HepG2 (cell line): ENCODE measurements around the gene GCDH. TPM values are rescaled to one million over a fixed set of nuclear protein-coding genes. Genes with fewer than 3 reads are reported as not detected.

Experiments used
- ADNP ChIP-seq: sonication (generic); formaldehyde crosslinking; IDR thresholded peaks from 2 replicates; pipeline ENCODE4 v1.4.0; 2020; ENCODE audit warnings: missing genetic modification reagents
- ATF3 ChIP-seq: sonication (generic); formaldehyde crosslinking; IDR thresholded peaks from 2 replicates; pipeline ENCODE4 v1.4.0; 2020; ENCODE audit warnings: missing genetic modification reagents
- BRD4 ChIP-seq: sonication (generic); formaldehyde crosslinking; IDR thresholded peaks from 2 replicates; pipeline ENCODE4 v1.4.0; 2020; ENCODE audit warnings: missing genetic modification reagents
- E2F2 ChIP-seq: sonication (generic); formaldehyde crosslinking; IDR thresholded peaks from 2 replicates; pipeline ENCODE4 v1.4.0; 2020; ENCODE audit warnings: missing genetic modification reagents, borderline replicate concordance
- ETV5 ChIP-seq: IDR thresholded peaks from 2 replicates; pipeline ENCODE4 v1.6.1; 2018; ENCODE audit warnings: missing biosample characterization, missing genetic modification reagents, inconsistent platforms, borderline replicate concordance
- HDAC6 ChIP-seq: fragments of 200-600 bp; sonication (generic); IDR thresholded peaks from 2 replicates; pipeline ENCODE4 v1.7.0; 2017; ENCODE audit warnings: mild to moderate bottlenecking, antibody characterized with exemption, low read length, low read depth
- IRF2 ChIP-seq: IDR thresholded peaks from 2 replicates; pipeline ENCODE4 v1.6.1; 2018; ENCODE audit warnings: missing genetic modification reagents, missing compliant biosample characterization
- POLR2G ChIP-seq: fragments of 200-400 bp; formaldehyde crosslinking; IDR thresholded peaks from 2 replicates; pipeline ENCODE4 v1.6.1; 2018; ENCODE audit warnings: mild to moderate bottlenecking, low read depth, low read length, moderate library complexity
- SMAD3 ChIP-seq: sonication (generic); formaldehyde crosslinking; IDR thresholded peaks from 2 replicates; pipeline ENCODE4 v1.4.0; 2020; ENCODE audit warnings: missing genetic modification reagents
- TEAD2 ChIP-seq: sonication (generic); formaldehyde crosslinking; IDR thresholded peaks from 2 replicates; pipeline ENCODE4 v1.9.0; 2021; ENCODE audit warnings: missing genetic modification reagents
- ZNF232 ChIP-seq: sonication (generic); formaldehyde crosslinking; IDR thresholded peaks from 2 replicates; pipeline ENCODE4 v1.4.0; 2020; ENCODE audit warnings: missing genetic modification reagents, borderline replicate concordance
- ZNF251 ChIP-seq: sonication (generic); formaldehyde crosslinking; IDR thresholded peaks from 2 replicates; pipeline ENCODE4 v1.9.0; 2021; ENCODE audit warnings: mild to moderate bottlenecking, missing genetic modification reagents
- ZNF550 ChIP-seq: sonication (generic); formaldehyde crosslinking; IDR thresholded peaks from 2 replicates; pipeline ENCODE4 v1.4.0; 2020; ENCODE audit warnings: mild to moderate bottlenecking, missing genetic modification reagents, borderline replicate concordance
- ZNF709 ChIP-seq: sonication (generic); formaldehyde crosslinking; IDR thresholded peaks from 2 replicates; pipeline ENCODE4 v1.5.0; 2020; ENCODE audit warnings: mild to moderate bottlenecking, missing genetic modification reagents
- polyA plus RNA-seq, 8 experiments: library from polyadenylated mRNA; depleted of rRNA in 3 of 8; stranded (reverse) in 7 of 8; unstranded in 1 of 8; fragments of >200 nt; fragmentation: Illumina TruSeq in 4 of 8; extraction: Trizol in 4 of 8; gene quantifications; 2 replicates each; pipeline versions ENCODE4 v1.2.1 to v1.2.3, GENCODE V29; 2011 to 2016; ENCODE audit warnings: low read depth in 4 of 8, missing spikeins in 1 of 8, mixed read lengths in 1 of 8; ENCODE audit not compliant: insufficient read depth in 1 of 8
- total RNA-seq, 5 experiments: library from RNA; depleted of rRNA; stranded (reverse); fragments of >200 nt; fragmentation: Illumina TruSeq; extraction: Trizol; gene quantifications; 2 replicates each; pipeline ENCODE4 v1.2.3, GENCODE V29; 2016; ENCODE audit warnings: low read depth in 1 of 5
- TF ChIP-seq, protein P1 (sequence below): sonication (generic); formaldehyde crosslinking; IDR thresholded peaks from 2 replicates; pipeline ENCODE4 v1.8.1; 2023; ENCODE audit warnings: mild to moderate bottlenecking, missing genetic modification reagents
- TF ChIP-seq, protein P2 (sequence below): sonication (generic); formaldehyde crosslinking; IDR thresholded peaks from 2 replicates; pipeline ENCODE4 v1.9.0; 2021; ENCODE audit warnings: missing genetic modification reagents, borderline replicate concordance
- TF ChIP-seq, protein P3 (sequence below): IDR thresholded peaks from 2 replicates; pipeline ENCODE4 v1.6.1; 2016; ENCODE audit warnings: missing compliant biosample characterization, missing genetic modification reagents, borderline replicate concordance
- TF ChIP-seq, protein P4 (sequence below): IDR thresholded peaks from 2 replicates; pipeline ENCODE4 v1.4.0; 2020; ENCODE audit warnings: mild to moderate bottlenecking, missing genetic modification reagents

The GCDH gene
- total and polyA plus RNA-seq, 2 of the 13 experiments (the other 11 are each of a cell fraction or from before 2014, with no cell fraction given): 15.1 to 38.0 TPM

- TF ChIP-seq, protein P1, sequence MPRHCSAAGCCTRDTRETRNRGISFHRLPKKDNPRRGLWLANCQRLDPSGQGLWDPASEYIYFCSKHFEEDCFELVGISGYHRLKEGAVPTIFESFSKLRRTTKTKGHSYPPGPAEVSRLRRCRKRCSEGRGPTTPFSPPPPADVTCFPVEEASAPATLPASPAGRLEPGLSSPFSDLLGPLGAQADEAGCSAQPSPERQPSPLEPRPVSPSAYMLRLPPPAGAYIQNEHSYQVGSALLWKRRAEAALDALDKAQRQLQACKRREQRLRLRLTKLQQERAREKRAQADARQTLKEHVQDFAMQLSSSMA (CRISPR knock-in tag): peak; percentile 100
- TF ChIP-seq E2F2 (CRISPR knock-in tag) (no peak), SMAD3 (peak; percentile 49; the same call in 1 of the 2 replicates), ZNF709 (CRISPR knock-in tag) (peak; percentile 90), ZNF251 (CRISPR knock-in tag) (no peak), ETV5 (CRISPR knock-in tag) (peak; percentile 70), BRD4 (CRISPR knock-in tag) (no peak), IRF2 (CRISPR knock-in tag) (peak; percentile 89), TEAD2 (no peak), ADNP (CRISPR knock-in tag) (no peak), ZNF232 (CRISPR knock-in tag) (no peak), ZNF550 (CRISPR knock-in tag) (no peak; the same call in 1 of the 2 replicates), POLR2G (peak; percentile 96), ATF3 (0 out of 2 replicates have a peak, but pooled peaks have one; percentile 36), HDAC6 (no peak)
- TF ChIP-seq, protein P2, sequence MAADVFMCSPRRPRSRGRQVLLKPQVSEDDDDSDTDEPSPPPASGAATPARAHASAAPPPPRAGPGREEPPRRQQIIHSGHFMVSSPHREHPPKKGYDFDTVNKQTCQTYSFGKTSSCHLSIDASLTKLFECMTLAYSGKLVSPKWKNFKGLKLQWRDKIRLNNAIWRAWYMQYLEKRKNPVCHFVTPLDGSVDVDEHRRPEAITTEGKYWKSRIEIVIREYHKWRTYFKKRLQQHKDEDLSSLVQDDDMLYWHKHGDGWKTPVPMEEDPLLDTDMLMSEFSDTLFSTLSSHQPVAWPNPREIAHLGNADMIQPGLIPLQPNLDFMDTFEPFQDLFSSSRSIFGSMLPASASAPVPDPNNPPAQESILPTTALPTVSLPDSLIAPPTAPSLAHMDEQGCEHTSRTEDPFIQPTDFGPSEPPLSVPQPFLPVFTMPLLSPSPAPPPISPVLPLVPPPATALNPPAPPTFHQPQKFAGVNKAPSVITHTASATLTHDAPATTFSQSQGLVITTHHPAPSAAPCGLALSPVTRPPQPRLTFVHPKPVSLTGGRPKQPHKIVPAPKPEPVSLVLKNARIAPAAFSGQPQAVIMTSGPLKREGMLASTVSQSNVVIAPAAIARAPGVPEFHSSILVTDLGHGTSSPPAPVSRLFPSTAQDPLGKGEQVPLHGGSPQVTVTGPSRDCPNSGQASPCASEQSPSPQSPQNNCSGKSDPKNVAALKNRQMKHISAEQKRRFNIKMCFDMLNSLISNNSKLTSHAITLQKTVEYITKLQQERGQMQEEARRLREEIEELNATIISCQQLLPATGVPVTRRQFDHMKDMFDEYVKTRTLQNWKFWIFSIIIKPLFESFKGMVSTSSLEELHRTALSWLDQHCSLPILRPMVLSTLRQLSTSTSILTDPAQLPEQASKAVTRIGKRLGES (CRISPR knock-in tag): no peak
- TF ChIP-seq, protein P3, sequence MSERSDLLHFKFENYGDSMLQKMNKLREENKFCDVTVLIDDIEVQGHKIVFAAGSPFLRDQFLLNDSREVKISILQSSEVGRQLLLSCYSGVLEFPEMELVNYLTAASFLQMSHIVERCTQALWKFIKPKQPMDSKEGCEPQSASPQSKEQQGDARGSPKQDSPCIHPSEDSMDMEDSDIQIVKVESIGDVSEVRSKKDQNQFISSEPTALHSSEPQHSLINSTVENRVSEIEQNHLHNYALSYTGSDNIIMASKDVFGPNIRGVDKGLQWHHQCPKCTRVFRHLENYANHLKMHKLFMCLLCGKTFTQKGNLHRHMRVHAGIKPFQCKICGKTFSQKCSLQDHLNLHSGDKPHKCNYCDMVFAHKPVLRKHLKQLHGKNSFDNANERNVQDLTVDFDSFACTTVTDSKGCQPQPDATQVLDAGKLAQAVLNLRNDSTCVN: no peak; the same call in 1 of the 2 replicates
- TF ChIP-seq, protein P4, sequence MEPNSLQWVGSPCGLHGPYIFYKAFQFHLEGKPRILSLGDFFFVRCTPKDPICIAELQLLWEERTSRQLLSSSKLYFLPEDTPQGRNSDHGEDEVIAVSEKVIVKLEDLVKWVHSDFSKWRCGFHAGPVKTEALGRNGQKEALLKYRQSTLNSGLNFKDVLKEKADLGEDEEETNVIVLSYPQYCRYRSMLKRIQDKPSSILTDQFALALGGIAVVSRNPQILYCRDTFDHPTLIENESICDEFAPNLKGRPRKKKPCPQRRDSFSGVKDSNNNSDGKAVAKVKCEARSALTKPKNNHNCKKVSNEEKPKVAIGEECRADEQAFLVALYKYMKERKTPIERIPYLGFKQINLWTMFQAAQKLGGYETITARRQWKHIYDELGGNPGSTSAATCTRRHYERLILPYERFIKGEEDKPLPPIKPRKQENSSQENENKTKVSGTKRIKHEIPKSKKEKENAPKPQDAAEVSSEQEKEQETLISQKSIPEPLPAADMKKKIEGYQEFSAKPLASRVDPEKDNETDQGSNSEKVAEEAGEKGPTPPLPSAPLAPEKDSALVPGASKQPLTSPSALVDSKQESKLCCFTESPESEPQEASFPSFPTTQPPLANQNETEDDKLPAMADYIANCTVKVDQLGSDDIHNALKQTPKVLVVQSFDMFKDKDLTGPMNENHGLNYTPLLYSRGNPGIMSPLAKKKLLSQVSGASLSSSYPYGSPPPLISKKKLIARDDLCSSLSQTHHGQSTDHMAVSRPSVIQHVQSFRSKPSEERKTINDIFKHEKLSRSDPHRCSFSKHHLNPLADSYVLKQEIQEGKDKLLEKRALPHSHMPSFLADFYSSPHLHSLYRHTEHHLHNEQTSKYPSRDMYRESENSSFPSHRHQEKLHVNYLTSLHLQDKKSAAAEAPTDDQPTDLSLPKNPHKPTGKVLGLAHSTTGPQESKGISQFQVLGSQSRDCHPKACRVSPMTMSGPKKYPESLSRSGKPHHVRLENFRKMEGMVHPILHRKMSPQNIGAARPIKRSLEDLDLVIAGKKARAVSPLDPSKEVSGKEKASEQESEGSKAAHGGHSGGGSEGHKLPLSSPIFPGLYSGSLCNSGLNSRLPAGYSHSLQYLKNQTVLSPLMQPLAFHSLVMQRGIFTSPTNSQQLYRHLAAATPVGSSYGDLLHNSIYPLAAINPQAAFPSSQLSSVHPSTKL (CRISPR knock-in tag): no peak; the same call in 1 of the 2 replicates
These were observed 42.5 kb downstream of the GCDH start, which contains the start of gene FARSA (continued) for GRCh38 chr19:12933287-12934072.
